NCI-H1436 (cell line): ENCODE data around the gene FGF16.
"Not testable (repeated sequence)": the region's sequence is repeated elsewhere in the genome, so short reads cannot be mapped to it uniquely, and the experiment has no call there.

Experiments used
- DNase-seq: peaks from one replicate; lab custom pipeline; 2025; lab: John Stamatoyannopoulos, UW

FGF16 gene

GRCh38 chrX:77446908-77447652 lies at the start of gene FGF16:
Gene FGF16, plus strand, starts transcription at chrX:77447389. Its CDS starts 286 bp downstream, at chrX:77447675.
- no peak for DNase-seq

GRCh38 chrX:77398330-77398954 lies 48.7 kb upstream of the FGF16 start:
- DNase-seq, result no peak

GRCh38 chrX:77404419-77404818 lies 42.8 kb upstream of the FGF16 start:
- no peak for DNase-seq

- not testable (repeated sequence) for DNase-seq
Measured at GRCh38 chrX:77407821-77408220, 39.4 kb upstream of the FGF16 start.

GRCh38 chrX:77412631-77413030 lies 34.6 kb upstream of the FGF16 start:
- no peak for DNase-seq

- DNase-seq, result no peak
Measured at GRCh38 chrX:77415161-77415560, 32.0 kb upstream of the FGF16 start.

- no peak for DNase-seq
Measured at GRCh38 chrX:77415882-77416281, 31.3 kb upstream of the FGF16 start.

- no peak for DNase-seq
Measured at GRCh38 chrX:77422891-77423648, 24.1 kb upstream of the FGF16 start.

- no peak for DNase-seq
Measured at GRCh38 chrX:77426811-77427210, 20.4 kb upstream of the FGF16 start.

GRCh38 chrX:77427611-77428010 lies 19.6 kb upstream of the FGF16 start:
- DNase-seq, result no peak

GRCh38 chrX:77428551-77428950 lies 18.6 kb upstream of the FGF16 start:
- DNase-seq, result no peak

GRCh38 chrX:77431227-77431626 lies 16.0 kb upstream of the FGF16 start:
- no peak for DNase-seq

GRCh38 chrX:77433001-77433400 lies 14.2 kb upstream of the FGF16 start:
- DNase-seq, result no peak

- no peak for DNase-seq
Measured at GRCh38 chrX:77434962-77435361, 12.2 kb upstream of the FGF16 start.

- no peak for DNase-seq
Measured at GRCh38 chrX:77436271-77436670, 10.9 kb upstream of the FGF16 start.

- DNase-seq, result no peak
Measured at GRCh38 chrX:77436682-77437081, 10.5 kb upstream of the FGF16 start.

GRCh38 chrX:77440330-77440729 lies 6.9 kb upstream of the FGF16 start:
- DNase-seq, result no peak

GRCh38 chrX:77441033-77441432 lies 6.2 kb upstream of the FGF16 start:
- no peak for DNase-seq

GRCh38 chrX:77441479-77441878 lies 5.7 kb upstream of the FGF16 start:
- DNase-seq, result no peak

- no peak for DNase-seq
Measured at GRCh38 chrX:77442728-77443127, 4.5 kb upstream of the FGF16 start.

GRCh38 chrX:77444075-77444474 lies 3.1 kb upstream of the FGF16 start:
- DNase-seq, result no peak

- no peak for DNase-seq
Measured at GRCh38 chrX:77444545-77444944, 2.6 kb upstream of the FGF16 start.

GRCh38 chrX:77446029-77446585 lies 1.1 kb upstream of the FGF16 start:
- DNase-seq, result no peak
